Endothelial cell of umbilical vein (primary cell): ENCODE measurements around the gene RNU1-2. TPM values are rescaled to one million over a fixed set of nuclear protein-coding genes. Genes with fewer than 3 reads are reported as not detected.

Experiments
- BruUV-seq: library from RNA; stranded (reverse); fragments of 400-500 nt; replicated peaks from 2 replicates; lab custom pipeline; 2021; lab: Mats Ljungman, UMichigan
- CTCF ChIA-PET: fragments of 300-600, 350-600 bp; sonication (Branson Sonifier 250); formaldehyde crosslinking; loops from one replicate; lab custom pipeline; 2021; ENCODE audit warnings: antibody characterized with exemption, inconsistent platforms; lab: Charles Lee
- POLR2A ChIA-PET: fragments of 300-600, 350-600 bp; sonication (Branson Sonifier 250); formaldehyde crosslinking; loops from one replicate; lab custom pipeline; 2021; ENCODE audit warnings: antibody characterized with exemption, inconsistent platforms; lab: Charles Lee
- DNase-seq: peaks from one replicate; pipeline ENCODE4 v3.0.0-alpha.2; 2011; ENCODE audit warnings: low read depth, low spot score
- FAIRE-seq: peaks from 2 replicates; lab custom pipeline; 2011; peaks lifted over from hg19 to GRCh38; lab: Jason Lieb, UNC
- H2AFZ ChIP-seq: 2 replicates; pipeline ENCODE4 v1.6.0; 2012; ENCODE audit warnings: low read depth, low read length, control low read depth, inconsistent platforms
- H3K27ac ChIP-seq: 2 replicates; pipeline ENCODE4 v1.5.1; 2011; ENCODE audit warnings: low read depth, mild to moderate bottlenecking, control low read depth, low read length, moderate library complexity; ENCODE audit not compliant: insufficient read depth
- H3K27me3 ChIP-seq, 2 experiments: 2 replicates each; pipeline versions ENCODE4 v1.6.0 to v1.6.1; 2011; ENCODE audit warnings: low read length in 2 of 2, mixed read lengths in 1 of 2; ENCODE audit not compliant: control insufficient read depth in 2 of 2, insufficient read depth in 2 of 2
- H3K36me3 ChIP-seq, 2 experiments: 2 replicates in 1 of 2; 3 replicates in 1 of 2; pipeline ENCODE4 v1.5.1; 2011; ENCODE audit warnings: low read length in 2 of 2, mild to moderate bottlenecking in 1 of 2, moderate library complexity in 1 of 2; ENCODE audit not compliant: control insufficient read depth in 2 of 2, insufficient read depth in 2 of 2; ENCODE audit errors: extremely low read depth in 1 of 2
- H3K4me1 ChIP-seq: 3 replicates; pipeline ENCODE4 v1.5.1; 2011; ENCODE audit warnings: mild to moderate bottlenecking, low read length; ENCODE audit not compliant: control insufficient read depth, insufficient read depth; ENCODE audit errors: extremely low read depth
- H3K4me2 ChIP-seq: 2 replicates; pipeline ENCODE4 v1.6.1; 2011; ENCODE audit warnings: low read length, control low read depth, mixed read lengths; ENCODE audit not compliant: insufficient read depth
- H3K4me3 ChIP-seq, 3 experiments: fragments of 200-600 bp in 1 of 3; sonication (generic), shearing (Covaris generic) in 1 of 3; replicated peaks in 1 of 3; 2 replicates each; pipeline ENCODE4 v1.5.1; 2011 to 2016; ENCODE audit warnings: control low read depth in 3 of 3, low read length in 3 of 3, mild to moderate bottlenecking in 2 of 3, inconsistent platforms in 1 of 3, low read depth in 1 of 3, moderate library complexity in 1 of 3; ENCODE audit not compliant: insufficient read depth in 1 of 3
- H3K79me2 ChIP-seq: 2 replicates; pipeline ENCODE4 v1.6.0; 2012; ENCODE audit warnings: low read length, inconsistent platforms; ENCODE audit not compliant: control insufficient read depth, insufficient read depth
- H3K9ac ChIP-seq: replicated peaks from 2 replicates; pipeline ENCODE3; 2011; ENCODE audit warnings: low read length, control low read depth; ENCODE audit not compliant: insufficient read depth; ENCODE audit errors: extremely low read depth
- H3K9me1 ChIP-seq: replicated peaks from 3 replicates; pipeline ENCODE4 v1.6.0; 2011; ENCODE audit warnings: mild to moderate bottlenecking, low read length; ENCODE audit not compliant: control insufficient read depth, insufficient read depth; ENCODE audit errors: extremely low read depth
- H3K9me3 ChIP-seq: replicated peaks from 2 replicates; pipeline ENCODE4 v1.5.1; 2012; ENCODE audit warnings: low read length, inconsistent platforms; ENCODE audit not compliant: control insufficient read depth, insufficient read depth
- H4K20me1 ChIP-seq: replicated peaks from 2 replicates; pipeline ENCODE3; 2011; ENCODE audit warnings: mild to moderate bottlenecking, low read length; ENCODE audit not compliant: control insufficient read depth, insufficient read depth; ENCODE audit errors: extremely low read depth
- EZH2 ChIP-seq: IDR thresholded peaks from 2 replicates; pipeline ENCODE4 v1.6.1; 2012; ENCODE audit warnings: borderline replicate concordance, low read depth, mild to moderate bottlenecking, moderate library complexity, low read length, inconsistent platforms; ENCODE audit not compliant: severe bottlenecking
- FOS ChIP-seq: IDR thresholded peaks from 2 replicates; pipeline ENCODE4 v1.6.1; 2011; ENCODE audit warnings: mild to moderate bottlenecking, low read length, moderate library complexity, borderline replicate concordance; ENCODE audit not compliant: insufficient read depth
- GATA2 ChIP-seq: IDR thresholded peaks from 2 replicates; pipeline ENCODE4 v1.7.0; 2011; ENCODE audit warnings: low read depth, mild to moderate bottlenecking, moderate library complexity, mixed read lengths, low read length; ENCODE audit not compliant: insufficient read length, insufficient read depth
- JUN ChIP-seq: IDR thresholded peaks from 2 replicates; pipeline ENCODE4 v1.6.1; 2011; ENCODE audit warnings: borderline replicate concordance, low read depth; ENCODE audit not compliant: insufficient read length, insufficient read depth
- MAX ChIP-seq: IDR thresholded peaks from 2 replicates; pipeline ENCODE4 v1.6.1; 2011; ENCODE audit not compliant: insufficient read depth, insufficient read length
- MYC ChIP-seq: IDR thresholded peaks from one replicate; pipeline ENCODE4 v1.6.1; 2011; ENCODE audit warnings: mild to moderate bottlenecking, low read depth, low read length
- POLR2A ChIP-seq: IDR thresholded peaks from 2 replicates; pipeline ENCODE4 v1.6.1; 2012; ENCODE audit warnings: low read depth, mild to moderate bottlenecking, control low read depth, low read length
- POLR2AphosphoS5 ChIP-seq: IDR thresholded peaks from 2 replicates; pipeline ENCODE4 v1.6.1; 2012; ENCODE audit warnings: low read depth, mild to moderate bottlenecking, control low read depth, low read length, moderate library complexity; ENCODE audit not compliant: insufficient read depth
- dilution Hi-C: fragments of 300-500 bp; cut with MboI; formaldehyde crosslinking; loops from one replicate; pipeline ENCODE4 v1.15.0; 2019; ENCODE audit warnings: low sequenced_read_pairs; ENCODE audit not compliant: extremely low pct_ligation_motif_present
- intact Hi-C: fragments of 100-400 bp; cut with micrococcal nuclease; formaldehyde crosslinking; loops from one replicate; pipeline ENCODE4 v1.10.0; 2022
- polyA plus RNA-seq, 4 experiments: library from polyadenylated mRNA; depleted of rRNA in 3 of 4; stranded (reverse) in 3 of 4; unstranded in 1 of 4; fragments of >200 nt; gene quantifications; 2 replicates each; pipeline versions ENCODE4 v1.2.1 to v1.2.3, GENCODE V29; 2011 to 2012; ENCODE audit warnings: missing spikeins in 1 of 4
- total RNA-seq: library from RNA; stranded (reverse); gene quantifications from 2 replicates; pipeline ENCODE4 v1.2.3, GENCODE V29; 2021
- TF ChIP-seq, protein P1 (sequence below), 2 donors: IDR thresholded peaks; 1 replicate in 1 of 2; 2 replicates in 1 of 2; pipeline ENCODE4 v1.5.1; 2011; ENCODE audit warnings: low read length in 2 of 2, mild to moderate bottlenecking in 2 of 2, moderate library complexity in 2 of 2, control low read depth in 1 of 2, inconsistent platforms in 1 of 2, low read depth in 1 of 2; ENCODE audit not compliant: insufficient read depth in 1 of 2; ENCODE audit errors: extremely low read depth in 1 of 2

The RNU1-2 gene
- total and polyA plus RNA-seq, 2 donors (not counting 3 experiments of a cell fraction or from before 2014, with no cell fraction given) = 206 to 1,319 TPM

DNA sequence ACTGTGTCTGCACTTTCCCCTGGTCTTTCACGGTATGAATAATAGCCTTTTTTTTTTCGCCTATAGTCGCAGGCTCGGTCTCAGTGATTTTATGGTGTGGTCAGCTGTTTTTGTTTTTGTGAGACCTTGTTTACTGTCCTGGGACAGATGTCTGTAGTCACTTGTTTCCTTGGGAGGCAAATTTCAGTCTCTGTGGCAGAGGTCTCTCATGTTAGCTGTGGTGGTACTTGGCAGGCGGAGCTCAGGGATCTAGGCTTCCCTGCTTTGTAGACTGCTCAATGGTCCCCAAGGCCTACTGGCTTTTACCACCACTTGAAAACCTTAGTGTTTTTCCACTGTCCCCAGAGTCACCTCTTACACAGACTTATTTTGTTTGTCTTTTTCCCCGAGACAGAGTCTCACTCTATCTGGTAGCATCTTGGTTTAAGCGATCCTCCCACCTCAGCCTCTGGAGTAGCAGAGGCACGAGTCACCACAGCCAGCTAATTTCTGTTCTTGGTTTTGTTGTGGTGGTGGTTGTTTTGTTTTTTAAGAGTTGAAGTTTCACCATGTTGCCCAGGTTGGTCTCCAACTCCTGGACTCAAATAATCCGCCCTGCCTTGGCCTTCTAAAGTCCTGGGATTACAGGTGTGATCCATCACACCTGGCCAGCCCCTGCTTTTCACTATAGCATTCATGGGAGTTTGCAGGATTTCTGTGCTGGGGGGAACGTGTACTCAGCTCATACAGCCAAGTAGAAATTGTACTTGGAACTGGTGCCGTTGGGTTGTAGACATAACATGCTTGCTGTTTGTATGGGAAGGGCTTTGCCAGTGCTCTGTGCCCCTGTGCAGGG, 10.3 kb downstream of the RNU1-2 start:
- dilution Hi-C loops (no loop called here), intact Hi-C loops (loop anchor here (2.0 kb wide), 2 partner anchors 391 to 533 kb away; partner anchors contain the start of genes RCC2 and RNU1-1)
- Histone ChIP-seq H3K4me3 (no peak overlapping the region), H3K79me2 (no peaks in the 10 kb centered on the region), H4K20me1 (no peaks in the 10 kb centered on the region), H3K4me2 (no peak overlapping the region), H2AFZ (no peak overlapping the region), H3K9ac (no peak overlapping the region), H3K27me3 (no peaks in the 10 kb centered on the region), H3K27ac (peak overlapping the region; percentile 1), H3K4me1 (peaks cover 19% of the 10 kb centered on the region), H3K9me3 (no peaks in the 10 kb centered on the region), H3K9me1 (no peaks in the 10 kb centered on the region), H3K36me3 (no peaks in the 10 kb centered on the region)
- FAIRE-seq = no peak
- no peak for DNase-seq
- TF ChIP-seq POLR2AphosphoS5 (no peak), FOS (no peak), JUN (no peak)
- ChIA-PET CTCF (interaction anchor here (1.2 kb wide), 1 partner anchor 285 kb away, joined by 4 read pairs; no protein-coding TSS in a partner anchor), POLR2A (interaction anchor here (1.1 to 1.3 kb wide), 2 partner anchors 9 to 72 kb away, joined by 4 to 12 read pairs; no protein-coding TSS in a partner anchor)
- BruUV-seq = no TSS peak

GRCh38 chr1:16906873-16907272, 11.1 kb downstream of the RNU1-2 start:
- no peak for FAIRE-seq
- Histone ChIP-seq H3K4me3 (no peak overlapping the region), H3K27ac (no peak overlapping the region), H4K20me1 (no peaks in the 10 kb centered on the region), H3K79me2 (no peaks in the 10 kb centered on the region), H3K9me3 (no peaks in the 10 kb centered on the region), H3K9ac (no peak overlapping the region), H3K4me2 (no peak overlapping the region), H3K36me3 (no peaks in the 10 kb centered on the region), H3K27me3 (no peaks in the 10 kb centered on the region), H3K9me1 (no peaks in the 10 kb centered on the region), H3K4me1 (peaks cover 19% of the 10 kb centered on the region), H2AFZ (no peak overlapping the region)
- ChIA-PET POLR2A (no interaction called here), CTCF (interaction anchor here (0.6 kb wide), 1 partner anchor 15 kb away, joined by 3 read pairs; no protein-coding TSS in a partner anchor)
- DNase-seq = no peak
- BruUV-seq = no TSS peak
- no peak for TF ChIP-seq POLR2AphosphoS5
- no peak for TF ChIP-seq JUN
- no peak for TF ChIP-seq FOS
- no peak for TF ChIP-seq GATA2
- TF ChIP-seq MYC = no peak
- TF ChIP-seq EZH2 = no peak
- TF ChIP-seq MAX = no peak
- TF ChIP-seq, protein P1, sequence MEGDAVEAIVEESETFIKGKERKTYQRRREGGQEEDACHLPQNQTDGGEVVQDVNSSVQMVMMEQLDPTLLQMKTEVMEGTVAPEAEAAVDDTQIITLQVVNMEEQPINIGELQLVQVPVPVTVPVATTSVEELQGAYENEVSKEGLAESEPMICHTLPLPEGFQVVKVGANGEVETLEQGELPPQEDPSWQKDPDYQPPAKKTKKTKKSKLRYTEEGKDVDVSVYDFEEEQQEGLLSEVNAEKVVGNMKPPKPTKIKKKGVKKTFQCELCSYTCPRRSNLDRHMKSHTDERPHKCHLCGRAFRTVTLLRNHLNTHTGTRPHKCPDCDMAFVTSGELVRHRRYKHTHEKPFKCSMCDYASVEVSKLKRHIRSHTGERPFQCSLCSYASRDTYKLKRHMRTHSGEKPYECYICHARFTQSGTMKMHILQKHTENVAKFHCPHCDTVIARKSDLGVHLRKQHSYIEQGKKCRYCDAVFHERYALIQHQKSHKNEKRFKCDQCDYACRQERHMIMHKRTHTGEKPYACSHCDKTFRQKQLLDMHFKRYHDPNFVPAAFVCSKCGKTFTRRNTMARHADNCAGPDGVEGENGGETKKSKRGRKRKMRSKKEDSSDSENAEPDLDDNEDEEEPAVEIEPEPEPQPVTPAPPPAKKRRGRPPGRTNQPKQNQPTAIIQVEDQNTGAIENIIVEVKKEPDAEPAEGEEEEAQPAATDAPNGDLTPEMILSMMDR (IDR thresholded peaks at IDR 0.05; ENCODE audit: extremely low read depth in 1 of 2, insufficient read depth in 1 of 2, low read depth in 1 of 2, low read length in 2 of 2) = no peak
- no peak for TF ChIP-seq POLR2A
- dilution Hi-C loops (no loop called here), intact Hi-C loops (no loop called here)
